NB4 (cell line): ENCODE results near the gene ZNF664.

Source experiments
- DNase-seq: peaks from one replicate; pipeline ENCODE4 v3.0.0; 2010; ENCODE audit warnings: low read depth
- H3K4me3 ChIP-seq: one replicate; pipeline ENCODE4 v1.5.1; 2011; ENCODE audit warnings: mild to moderate bottlenecking, low read depth, low read length, moderate library complexity
- MYC ChIP-seq: IDR thresholded peaks from 2 replicates; pipeline ENCODE4 v1.6.1; 2011; ENCODE audit warnings: low read depth, low read length
- POLR2A ChIP-seq: IDR thresholded peaks from 2 replicates; pipeline ENCODE4 v1.6.1; 2011; ENCODE audit warnings: mild to moderate bottlenecking; ENCODE audit not compliant: insufficient read length; ENCODE audit errors: extremely low read depth
- TF ChIP-seq, protein P1 (sequence below): IDR thresholded peaks from 2 replicates; pipeline ENCODE4 v1.6.1; 2011; ENCODE audit warnings: low read depth, low read length
- TF ChIP-seq, protein P2 (sequence below): IDR thresholded peaks from one replicate; pipeline ENCODE4 v1.5.1; 2012; ENCODE audit warnings: low read depth, low read length

The ZNF664 gene

DNA sequence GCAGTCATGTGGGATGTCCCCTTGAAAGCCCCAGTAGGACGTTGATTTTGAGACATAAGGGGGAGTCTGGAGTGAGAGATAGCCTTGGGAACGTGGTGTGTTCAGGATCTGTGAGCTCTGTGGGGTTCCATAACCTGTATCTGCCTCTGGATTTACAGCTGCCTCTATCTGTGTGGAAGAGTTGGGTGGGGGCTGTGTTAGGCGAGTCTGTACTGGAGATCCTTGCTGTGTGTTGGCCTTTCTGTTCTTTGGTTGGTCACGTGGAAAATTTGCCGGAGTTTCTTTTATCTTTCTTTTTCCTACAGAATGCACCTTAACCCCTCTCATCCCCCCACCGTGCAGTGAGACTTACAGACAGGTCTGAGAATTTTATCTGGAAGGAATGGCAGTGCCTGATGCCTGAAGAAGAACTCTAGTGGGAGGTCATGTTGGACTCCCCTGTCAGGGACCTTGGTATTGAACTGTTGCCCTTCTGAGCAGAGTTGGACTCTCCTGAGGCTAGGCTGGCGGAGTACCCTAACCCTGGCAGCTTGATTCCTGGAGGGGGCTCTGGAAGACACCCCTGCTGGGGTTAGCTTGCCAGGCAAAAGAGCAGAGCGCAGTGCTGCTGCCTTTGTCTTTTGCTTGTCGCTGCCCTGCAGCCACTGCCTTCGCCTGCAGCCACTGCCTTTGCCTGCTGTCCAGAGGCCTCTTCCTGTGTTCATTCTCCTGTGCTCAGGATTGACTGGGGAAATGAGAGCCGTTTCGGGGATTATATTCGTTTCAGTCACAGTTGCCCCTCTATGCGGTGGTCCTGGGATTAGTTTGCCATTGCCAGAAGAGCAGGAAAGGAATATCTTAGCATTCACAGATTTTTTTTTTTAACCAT, 34.1 kb downstream of the ZNF664 start:
- TF ChIP-seq POLR2A (no peak), MYC (no peak)
- TF ChIP-seq, protein P1, sequence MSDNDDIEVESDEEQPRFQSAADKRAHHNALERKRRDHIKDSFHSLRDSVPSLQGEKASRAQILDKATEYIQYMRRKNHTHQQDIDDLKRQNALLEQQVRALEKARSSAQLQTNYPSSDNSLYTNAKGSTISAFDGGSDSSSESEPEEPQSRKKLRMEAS: no peak
- TF ChIP-seq, protein P2, sequence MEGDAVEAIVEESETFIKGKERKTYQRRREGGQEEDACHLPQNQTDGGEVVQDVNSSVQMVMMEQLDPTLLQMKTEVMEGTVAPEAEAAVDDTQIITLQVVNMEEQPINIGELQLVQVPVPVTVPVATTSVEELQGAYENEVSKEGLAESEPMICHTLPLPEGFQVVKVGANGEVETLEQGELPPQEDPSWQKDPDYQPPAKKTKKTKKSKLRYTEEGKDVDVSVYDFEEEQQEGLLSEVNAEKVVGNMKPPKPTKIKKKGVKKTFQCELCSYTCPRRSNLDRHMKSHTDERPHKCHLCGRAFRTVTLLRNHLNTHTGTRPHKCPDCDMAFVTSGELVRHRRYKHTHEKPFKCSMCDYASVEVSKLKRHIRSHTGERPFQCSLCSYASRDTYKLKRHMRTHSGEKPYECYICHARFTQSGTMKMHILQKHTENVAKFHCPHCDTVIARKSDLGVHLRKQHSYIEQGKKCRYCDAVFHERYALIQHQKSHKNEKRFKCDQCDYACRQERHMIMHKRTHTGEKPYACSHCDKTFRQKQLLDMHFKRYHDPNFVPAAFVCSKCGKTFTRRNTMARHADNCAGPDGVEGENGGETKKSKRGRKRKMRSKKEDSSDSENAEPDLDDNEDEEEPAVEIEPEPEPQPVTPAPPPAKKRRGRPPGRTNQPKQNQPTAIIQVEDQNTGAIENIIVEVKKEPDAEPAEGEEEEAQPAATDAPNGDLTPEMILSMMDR: no peak
- DNase-seq: no peak
- H3K4me3 ChIP-seq: no peak overlapping the region

DNA sequence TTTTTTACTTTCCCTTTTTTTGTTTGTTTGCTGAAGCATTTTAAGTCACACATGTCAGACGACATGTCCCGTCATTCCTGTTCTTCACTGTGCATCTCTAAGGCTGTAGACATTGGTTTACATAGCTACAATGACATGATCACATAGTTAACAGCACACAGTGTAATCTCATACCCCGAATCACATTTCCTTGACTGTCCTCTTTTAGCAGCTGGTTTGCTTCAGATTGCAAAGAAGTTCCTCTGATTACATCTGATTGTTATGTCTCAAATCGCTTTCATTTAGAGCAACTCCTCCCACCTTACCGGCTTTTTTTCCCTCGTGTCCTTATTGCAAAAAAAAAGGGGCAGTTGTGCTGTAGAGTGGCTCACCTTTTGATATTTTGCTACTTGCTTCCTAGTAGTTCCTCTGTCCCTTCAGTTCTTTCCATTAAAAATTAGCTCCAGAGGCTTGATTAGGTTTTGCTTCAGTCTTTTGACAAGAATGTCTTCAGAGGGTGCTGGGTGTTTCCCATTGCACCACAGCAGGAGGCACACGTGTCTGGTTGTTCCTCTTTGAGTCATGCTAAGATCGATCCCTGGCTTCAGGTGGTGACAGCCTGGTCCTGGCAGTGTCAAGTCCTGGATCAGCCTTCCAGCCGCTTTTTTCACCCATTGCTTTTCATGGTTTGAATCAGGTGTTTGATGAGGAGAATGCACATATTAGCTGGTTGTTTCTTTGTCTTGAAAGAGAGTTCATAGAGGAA, 35.0 kb downstream of the ZNF664 start:
- DNase-seq: peak; percentile 65
- no peak overlapping the region for H3K4me3 ChIP-seq
- TF ChIP-seq POLR2A (no peak), MYC (peak; percentile 65)
- TF ChIP-seq, protein P1: peak; percentile 88
- TF ChIP-seq, protein P2: no peak

DNA sequence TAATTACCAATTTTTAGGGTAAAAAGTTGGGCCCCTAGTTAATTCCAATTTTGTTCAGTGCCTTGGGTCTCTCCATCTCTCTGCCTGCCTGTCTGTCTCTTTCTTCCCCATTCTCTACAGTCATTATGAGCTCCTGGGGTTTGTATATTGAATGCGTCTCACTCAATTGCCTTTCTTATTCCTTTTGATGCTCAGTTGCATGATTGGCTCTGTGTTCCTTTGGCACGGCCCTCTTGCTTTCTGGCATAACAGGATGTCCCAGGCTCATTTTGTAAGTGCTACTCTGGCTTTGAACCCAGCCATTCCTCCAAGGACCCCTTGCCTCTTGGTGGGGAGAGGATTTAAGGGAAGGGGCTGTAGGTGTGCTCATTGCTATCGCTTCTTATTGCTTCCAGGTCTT, 35.6 kb downstream of the ZNF664 start:
- DNase-seq: no peak
- TF ChIP-seq POLR2A (no peak), MYC (no peak)
- TF ChIP-seq, protein P1: no peak
- TF ChIP-seq, protein P2: no peak

DNA sequence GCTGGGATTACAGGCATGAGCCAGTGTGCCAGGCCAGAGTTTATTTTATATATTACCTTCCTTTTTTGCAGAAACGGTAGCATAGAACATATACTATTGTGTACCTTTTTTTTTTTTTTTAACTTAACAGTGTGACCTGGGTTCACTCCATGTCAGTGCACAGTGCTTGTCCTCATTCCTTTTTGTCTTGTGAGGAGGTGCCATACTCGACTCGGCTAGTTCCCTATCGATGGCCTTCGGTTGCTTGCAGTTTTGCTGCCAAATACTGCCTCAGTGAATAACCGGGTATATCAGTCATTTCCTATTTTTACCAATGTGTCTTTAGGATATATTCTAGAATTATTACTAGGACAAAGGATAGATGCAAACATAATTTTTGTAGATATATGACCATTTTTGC, 36.8 kb downstream of the ZNF664 start:
- no peak overlapping the region for H3K4me3 ChIP-seq
- TF ChIP-seq POLR2A (no peak), MYC (no peak)
- TF ChIP-seq, protein P2: no peak
- TF ChIP-seq, protein P1: no peak
- DNase-seq: no peak

More for the DNA sequence above, 35.6 kb downstream of the ZNF664 start:
- no peak overlapping the region for H3K4me3 ChIP-seq

DNA sequence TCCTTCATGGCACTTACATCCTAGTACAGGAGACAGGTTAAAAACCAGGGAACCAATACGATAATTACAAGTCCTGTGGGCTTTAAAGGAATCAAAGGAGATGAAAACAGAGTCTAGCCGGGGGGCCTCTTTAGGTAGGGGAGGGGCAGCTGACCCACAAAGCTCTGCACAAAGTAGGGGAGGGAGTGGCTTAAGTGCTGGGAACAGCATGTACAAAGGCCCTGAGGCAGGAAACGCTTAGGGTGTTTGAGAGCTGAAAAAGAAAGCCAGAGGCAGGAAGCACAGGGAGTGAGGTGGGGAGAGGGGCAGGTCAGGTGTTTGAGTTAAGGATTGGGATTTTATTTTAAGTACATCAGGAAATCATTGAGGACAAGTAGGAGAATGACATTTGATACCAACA, 37.7 kb downstream of the ZNF664 start:
- DNase-seq: no peak
- H3K4me3 ChIP-seq: no peak overlapping the region
- TF ChIP-seq, protein P2: no peak
- TF ChIP-seq MYC: no peak
- TF ChIP-seq, protein P1: no peak
- TF ChIP-seq POLR2A: no peak
